H9 (cell line): ENCODE results near the gene PFKP. TPM values are rescaled to one million over a fixed set of nuclear protein-coding genes. Genes with fewer than 3 reads are reported as not detected.

Source experiments
- DNase-seq: peaks from one replicate; pipeline ENCODE4 v3.0.0-alpha.2; 2017
- H2AFZ ChIP-seq: one replicate; pipeline ENCODE4 v1.6.1; 2013; ENCODE audit warnings: mild to moderate bottlenecking, low read length, control low read depth, moderate library complexity
- H2AK5ac ChIP-seq: 2 replicates; pipeline ENCODE4 v1.6.1; 2013; ENCODE audit warnings: low read length, control low read depth, mixed read lengths; ENCODE audit not compliant: insufficient read length
- H2BK120ac ChIP-seq: one replicate; pipeline ENCODE4 v1.6.1; 2013; ENCODE audit warnings: low read depth, mild to moderate bottlenecking, low read length, control low read depth, inconsistent platforms; ENCODE audit not compliant: poor library complexity, severe bottlenecking
- H2BK12ac ChIP-seq: 2 replicates; pipeline ENCODE4 v1.6.1; 2013; ENCODE audit warnings: low read length, control low read depth, mixed read lengths, low read depth; ENCODE audit not compliant: insufficient read length
- H2BK15ac ChIP-seq: 2 replicates; pipeline ENCODE4 v1.6.1; 2013; ENCODE audit warnings: low read depth, low read length, control low read depth
- H2BK20ac ChIP-seq: one replicate; pipeline ENCODE4 v1.6.1; 2013; ENCODE audit warnings: low read depth, mild to moderate bottlenecking, low read length, control low read depth, inconsistent platforms; ENCODE audit not compliant: poor library complexity, severe bottlenecking
- H2BK5ac ChIP-seq: 2 replicates; pipeline ENCODE4 v1.6.1; 2013; ENCODE audit warnings: low read length, control low read depth, mixed read lengths; ENCODE audit not compliant: insufficient read length
- H3K14ac ChIP-seq: 2 replicates; pipeline ENCODE4 v1.6.1; 2013; ENCODE audit warnings: low read length, control low read depth; ENCODE audit not compliant: insufficient read depth
- H3K18ac ChIP-seq: 2 replicates; pipeline ENCODE4 v1.6.1; 2013; ENCODE audit warnings: low read depth, mild to moderate bottlenecking, mixed read lengths, low read length, control low read depth; ENCODE audit not compliant: insufficient read length
- H3K23ac ChIP-seq: 2 replicates; pipeline ENCODE4 v1.6.1; 2013; ENCODE audit warnings: low read length, control low read depth, mixed read lengths, low read depth; ENCODE audit not compliant: insufficient read length
- H3K23me2 ChIP-seq: 2 replicates; pipeline ENCODE4 v1.6.1; 2013; ENCODE audit warnings: low read depth, mild to moderate bottlenecking, mixed read lengths, low read length, control low read depth; ENCODE audit not compliant: insufficient read length, poor library complexity, severe bottlenecking
- H3K27ac ChIP-seq: 2 replicates; pipeline ENCODE4 v1.5.1; 2013; ENCODE audit warnings: low read length, control low read depth, mixed read lengths, low read depth; ENCODE audit not compliant: insufficient read length
- H3K27me3 ChIP-seq: 2 replicates; pipeline ENCODE4 v1.6.1; 2013; ENCODE audit warnings: low read length, control low read depth, inconsistent platforms; ENCODE audit not compliant: insufficient read depth
- H3K4ac ChIP-seq: 2 replicates; pipeline ENCODE4 v1.6.1; 2013; ENCODE audit warnings: low read depth, mild to moderate bottlenecking, control low read depth, inconsistent platforms, low read length, moderate library complexity
- H3K4me1 ChIP-seq: 2 replicates; pipeline ENCODE4 v1.6.1; 2013; ENCODE audit warnings: low read length, control low read depth, inconsistent platforms; ENCODE audit not compliant: insufficient read depth
- H3K4me2 ChIP-seq: 2 replicates; pipeline ENCODE4 v1.6.1; 2013; ENCODE audit warnings: low read length, control low read depth, mixed read lengths; ENCODE audit not compliant: insufficient read length, insufficient read depth
- H3K56ac ChIP-seq: 2 replicates; pipeline ENCODE4 v1.6.1; 2013; ENCODE audit warnings: low read depth, mild to moderate bottlenecking, mixed read lengths, low read length, control low read depth; ENCODE audit not compliant: insufficient read length
- H3K79me1 ChIP-seq: 2 replicates; pipeline ENCODE4 v1.6.1; 2013; ENCODE audit warnings: low read depth, mild to moderate bottlenecking, moderate library complexity, low read length, control low read depth, inconsistent platforms; ENCODE audit not compliant: insufficient read depth, poor library complexity, severe bottlenecking
- H3K79me2 ChIP-seq: 2 replicates; pipeline ENCODE4 v1.6.1; 2013; ENCODE audit warnings: low read length, control low read depth, inconsistent platforms; ENCODE audit not compliant: insufficient read depth
- H3K9ac ChIP-seq: 2 replicates; pipeline ENCODE4 v1.6.1; 2013; ENCODE audit warnings: low read length, control low read depth, mixed read lengths; ENCODE audit not compliant: insufficient read length; ENCODE audit errors: extremely low read depth
- H3K9me3 ChIP-seq: one replicate; pipeline ENCODE4 v1.6.1; 2013; ENCODE audit warnings: low read depth, low read length, inconsistent platforms; ENCODE audit not compliant: control insufficient read depth
- H3T11ph ChIP-seq: one replicate; pipeline ENCODE4 v1.6.1; 2013; ENCODE audit warnings: mild to moderate bottlenecking, low read length, control low read depth, inconsistent platforms
- H4K20me1 ChIP-seq: one replicate; pipeline ENCODE4 v1.6.1; 2013; ENCODE audit not compliant: control insufficient read depth, insufficient read length, insufficient read depth
- H4K5ac ChIP-seq: 2 replicates; pipeline ENCODE4 v1.6.1; 2013; ENCODE audit warnings: low read depth, mild to moderate bottlenecking, mixed read lengths, low read length, control low read depth; ENCODE audit not compliant: insufficient read length
- H4K8ac ChIP-seq: replicated peaks from 2 replicates; pipeline ENCODE4 v1.6.1; 2013; ENCODE audit warnings: low read length, control low read depth, mixed read lengths, low read depth; ENCODE audit not compliant: insufficient read length
- H4K91ac ChIP-seq: 2 replicates; pipeline ENCODE4 v1.6.1; 2013; ENCODE audit warnings: low read depth, mild to moderate bottlenecking, moderate library complexity, mixed read lengths, low read length, control low read depth; ENCODE audit not compliant: insufficient read length
- H3K27ac Mint-ChIP-seq, 3 experiments: 2 replicates in 2 of 3; 3 replicates in 1 of 3; pipeline ENCODE4 v1.8.0; 2020 to 2021; ENCODE audit warnings: mixed read lengths in 3 of 3, mild to moderate bottlenecking in 1 of 3, moderate library complexity in 1 of 3
- H3K27me3 Mint-ChIP-seq: 2 replicates; pipeline ENCODE4 v1.8.0; 2021; ENCODE audit warnings: low read depth, mild to moderate bottlenecking, moderate library complexity, mixed read lengths
- H3K36me3 Mint-ChIP-seq, 3 experiments: 2 replicates in 2 of 3; 3 replicates in 1 of 3; pipeline ENCODE4 v1.8.0; 2020 to 2021; ENCODE audit warnings: low read depth in 3 of 3, mixed read lengths in 3 of 3; ENCODE audit not compliant: insufficient read depth in 1 of 3
- H3K4me1 Mint-ChIP-seq, 2 experiments: 2 replicates each; pipeline ENCODE4 v1.8.0; 2020; ENCODE audit warnings: mixed read lengths in 2 of 2
- H3K4me3 Mint-ChIP-seq, 2 experiments: 2 replicates in 1 of 2; 3 replicates in 1 of 2; pipeline ENCODE4 v1.8.0; 2020 to 2021; ENCODE audit warnings: mild to moderate bottlenecking in 2 of 2, mixed read lengths in 2 of 2, moderate library complexity in 1 of 2
- H3K9me3 Mint-ChIP-seq, 2 experiments: 2 replicates in 1 of 2; 3 replicates in 1 of 2; pipeline ENCODE4 v1.8.0; 2020; ENCODE audit warnings: mild to moderate bottlenecking in 2 of 2, mixed read lengths in 2 of 2, moderate library complexity in 1 of 2
- CTCF ChIP-seq: fragments of 200-600 bp; sonication (generic); conservative IDR thresholded peaks from 3 replicates; pipeline ENCODE4 v1.8.0; 2021; ENCODE audit warnings: antibody characterized with exemption, mild to moderate bottlenecking
- WGBS: extraction: QIAGEN DNeasy Blood & Tissue Kit; methylation state at CpG from one replicate; pipeline ENCODE4 v1.1.7; 2013; ENCODE audit warnings: missing lambda C conversion rate, low lambda C conversion rate, mixed read lengths; ENCODE audit not compliant: insufficient read length; ENCODE audit errors: extremely low coverage; 5-methylcytosine and 5-hydroxymethylcytosine counted together
- total RNA-seq: library from RNA; stranded (reverse); gene quantifications from 2 replicates; pipeline ENCODE4 v1.2.1, GENCODE V29; 2021

The PFKP gene
- total RNA-seq, 1 experiment from 2014 or later = 145 TPM

GRCh38 chr10:3028441-3028840 is 38.9 kb upstream of the PFKP start:
- no peaks in the 10 kb centered on the region; the same call in 1 of the 2 replicates for H3K4me1 ChIP-seq
- no peak overlapping the region for H2BK120ac ChIP-seq
- H3K9ac ChIP-seq = no peak overlapping the region
- H3K27ac Mint-ChIP-seq = no peak overlapping the region
- no peak for TF ChIP-seq CTCF
- H3K23ac ChIP-seq = no peak overlapping the region
- H2AK5ac ChIP-seq = no peak overlapping the region
- no peak overlapping the region for H3K4me3 Mint-ChIP-seq
- no peak overlapping the region for H4K91ac ChIP-seq
- H3K4me1 Mint-ChIP-seq = peaks cover 0 to 4% of the 10 kb centered on the region in 2 experiments; a peak in 3 of 4 replicates
- no peak overlapping the region for H4K8ac ChIP-seq
- H3K4ac ChIP-seq = no peak overlapping the region
- H3K79me2 ChIP-seq = no peaks in the 10 kb centered on the region; the same call in 1 of the 2 replicates
- H3K56ac ChIP-seq = no peak overlapping the region
- H3K18ac ChIP-seq = no peak overlapping the region
- DNase-seq = no peak
- no peak overlapping the region for H3T11ph ChIP-seq
- no peak overlapping the region for H3K4me2 ChIP-seq
- H2BK15ac ChIP-seq = no peak overlapping the region
- H3K36me3 Mint-ChIP-seq = no peaks in the 10 kb centered on the region
- no peaks in the 10 kb centered on the region for H3K23me2 ChIP-seq
- H3K14ac ChIP-seq = no peak overlapping the region
- H3K27ac ChIP-seq = no peak overlapping the region
- H2BK5ac ChIP-seq = no peak overlapping the region
- H2BK12ac ChIP-seq = no peak overlapping the region
- peaks cover 2% of the 10 kb centered on the region for H3K27me3 Mint-ChIP-seq
- H2AFZ ChIP-seq = no peak overlapping the region
- no peaks in the 10 kb centered on the region for H3K9me3 ChIP-seq
- H3K27me3 ChIP-seq = no peaks in the 10 kb centered on the region
- H3K79me1 ChIP-seq = no peaks in the 10 kb centered on the region
- WGBS = no CpG with 5 or more reads among the region's 11 CpGs
- H4K20me1 ChIP-seq = no peaks in the 10 kb centered on the region
- no peak overlapping the region for H4K5ac ChIP-seq
- H3K9me3 Mint-ChIP-seq = peaks cover 1 to 2% of the 10 kb centered on the region in 2 experiments; a peak in 3 of 5 replicates
- no peak overlapping the region for H2BK20ac ChIP-seq
